Measurements from ENCODE around the gene CST4.

The CST4 gene

DNA sequence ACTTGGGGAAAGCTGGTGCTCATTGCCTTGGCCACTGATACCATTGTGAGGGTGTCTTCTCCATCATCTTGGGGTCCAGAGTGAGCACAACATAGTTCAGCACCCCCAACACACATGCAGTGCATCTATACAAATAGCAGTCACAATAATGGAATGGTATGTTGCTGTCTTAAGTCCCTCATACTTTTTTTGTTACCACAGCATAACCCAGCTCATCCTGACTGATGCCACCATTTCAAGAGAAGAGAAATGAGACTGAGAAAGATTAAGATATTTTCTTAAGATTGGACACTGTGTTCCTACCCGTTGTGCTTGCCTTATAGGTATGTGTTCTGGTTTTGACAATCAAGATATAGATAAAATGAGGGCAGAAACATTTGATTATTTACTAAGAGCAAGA is 15.6 kb downstream of the CST4 start:
- Histone ChIP-seq H3K27ac (ENCODE audit: low read depth, low read length) (no peak overlapping the region), H3K4me3 (ENCODE audit: low read depth in 1 of 2, low read length in 2 of 2) (no peak overlapping the region), H3K36me3 (ENCODE audit: control insufficient read depth in 1 of 2, insufficient read depth in 2 of 2, low read length in 2 of 2) (no peaks in the 10 kb centered on the region), H3K9ac (ENCODE audit: low read depth in 1 of 2, low read length in 2 of 2) (no peak overlapping the region), H3K9me3 (ENCODE audit: control insufficient read depth in 1 of 2, low read length in 2 of 2) (no peaks in the 10 kb centered on the region), H3K27me3 (ENCODE audit: control insufficient read depth in 1 of 2, insufficient read depth in 2 of 2, low read length in 2 of 2) (no peaks in the 10 kb centered on the region), H3K4me1 (ENCODE audit: control insufficient read depth in 1 of 2, insufficient read depth in 2 of 2, low read length in 2 of 2) (no peaks in the 10 kb centered on the region)

DNA sequence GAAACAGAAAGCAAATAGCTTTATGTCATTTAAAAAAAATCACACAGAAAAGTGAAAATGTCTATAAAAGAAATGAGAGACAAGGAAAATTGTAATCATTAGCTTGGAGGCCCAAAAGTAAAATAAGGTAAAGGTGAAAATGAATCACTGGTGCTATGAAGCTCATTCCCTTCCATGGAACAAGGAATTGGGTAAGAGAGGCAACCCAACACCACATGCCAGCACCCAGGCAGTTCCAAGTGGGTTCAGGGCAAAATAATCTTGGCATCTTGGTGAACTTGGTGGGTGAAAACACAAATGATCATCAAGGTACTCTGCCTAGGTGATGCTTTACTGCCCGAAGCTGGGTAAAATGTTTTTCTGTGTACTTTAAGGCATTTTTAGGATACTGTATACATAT is 16.7 kb downstream of the CST4 start:
- H3K4me1 ChIP-seq (ENCODE audit: control insufficient read depth in 1 of 2, insufficient read depth in 2 of 2, low read length in 2 of 2), result no peaks in the 10 kb centered on the region
- no peak overlapping the region for H3K27ac ChIP-seq (ENCODE audit: low read depth, low read length)
- H3K9me3 ChIP-seq (ENCODE audit: control insufficient read depth in 1 of 2, low read length in 2 of 2), result no peaks in the 10 kb centered on the region
- no peak overlapping the region for H3K9ac ChIP-seq (ENCODE audit: low read depth in 1 of 2, low read length in 2 of 2)
- H3K36me3 ChIP-seq (ENCODE audit: control insufficient read depth in 1 of 2, insufficient read depth in 2 of 2, low read length in 2 of 2), result no peaks in the 10 kb centered on the region
- no peaks in the 10 kb centered on the region for H3K27me3 ChIP-seq (ENCODE audit: control insufficient read depth in 1 of 2, insufficient read depth in 2 of 2, low read length in 2 of 2)
- no peak overlapping the region for H3K4me3 ChIP-seq (ENCODE audit: low read depth in 1 of 2, low read length in 2 of 2)

- H3K27me3 ChIP-seq (ENCODE audit: control insufficient read depth in 1 of 2, insufficient read depth in 2 of 2, low read length in 2 of 2), result no peaks in the 10 kb centered on the region
- H3K9ac ChIP-seq (ENCODE audit: low read depth in 1 of 2, low read length in 2 of 2), result no peak overlapping the region
- H3K4me3 ChIP-seq (ENCODE audit: low read depth in 1 of 2, low read length in 2 of 2), result no peak overlapping the region
- H3K36me3 ChIP-seq (ENCODE audit: control insufficient read depth in 1 of 2, insufficient read depth in 2 of 2, low read length in 2 of 2), result no peaks in the 10 kb centered on the region
- no peak overlapping the region for H3K27ac ChIP-seq (ENCODE audit: low read depth, low read length)
- H3K9me3 ChIP-seq (ENCODE audit: control insufficient read depth in 1 of 2, low read length in 2 of 2), result no peaks in the 10 kb centered on the region
- H3K4me1 ChIP-seq (ENCODE audit: control insufficient read depth in 1 of 2, insufficient read depth in 2 of 2, low read length in 2 of 2), result no peaks in the 10 kb centered on the region
Measured at GRCh38 chr20:23671479-23671878, 17.4 kb downstream of the CST4 start.

DNA sequence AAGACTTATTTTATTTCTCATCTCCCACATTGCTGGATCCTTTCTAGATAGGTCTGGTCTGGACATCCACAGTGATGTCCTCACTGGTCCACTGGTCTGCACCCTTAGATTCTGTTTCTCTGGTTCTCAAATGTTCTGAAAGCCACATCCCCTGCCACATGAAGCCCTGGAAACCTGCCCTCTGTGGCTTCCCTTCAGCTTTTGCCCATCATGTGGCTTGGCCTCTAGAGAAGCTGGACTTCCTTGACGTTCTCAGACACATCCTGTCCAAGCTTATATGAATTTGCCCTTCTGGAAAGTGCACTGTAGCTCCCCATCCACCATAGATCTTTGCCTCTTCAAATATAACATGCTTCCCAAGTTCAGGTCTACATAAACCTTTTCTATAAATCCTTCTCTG is 18.5 kb downstream of the CST4 start:
- no peak overlapping the region for H3K27ac ChIP-seq (ENCODE audit: low read depth, low read length)
- H3K4me1 ChIP-seq (ENCODE audit: control insufficient read depth in 1 of 2, insufficient read depth in 2 of 2, low read length in 2 of 2), result no peaks in the 10 kb centered on the region
- no peaks in the 10 kb centered on the region for H3K36me3 ChIP-seq (ENCODE audit: control insufficient read depth in 1 of 2, insufficient read depth in 2 of 2, low read length in 2 of 2)
- no peaks in the 10 kb centered on the region for H3K9me3 ChIP-seq (ENCODE audit: control insufficient read depth in 1 of 2, low read length in 2 of 2)
- H3K4me3 ChIP-seq (ENCODE audit: low read depth in 1 of 2, low read length in 2 of 2), result no peak overlapping the region
- no peaks in the 10 kb centered on the region for H3K27me3 ChIP-seq (ENCODE audit: control insufficient read depth in 1 of 2, insufficient read depth in 2 of 2, low read length in 2 of 2)
- H3K9ac ChIP-seq (ENCODE audit: low read depth in 1 of 2, low read length in 2 of 2), result no peak overlapping the region

DNA sequence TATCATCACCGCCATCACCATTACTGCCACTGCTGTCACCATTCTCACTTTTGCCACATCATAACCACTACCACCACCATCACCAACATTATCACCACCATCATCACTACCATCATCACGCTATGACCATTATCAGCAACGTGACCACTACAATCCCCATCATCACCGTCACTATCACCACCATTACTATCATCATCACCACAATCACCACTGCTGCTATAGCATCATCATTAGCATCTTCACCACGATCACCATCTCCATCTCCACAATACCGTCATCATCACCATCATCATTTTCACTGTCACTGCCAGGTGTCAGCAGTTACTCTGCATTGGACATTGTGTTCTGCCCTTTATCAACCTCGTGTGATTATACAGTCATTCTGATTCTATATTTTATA is 19.0 kb downstream of the CST4 start:
- H3K36me3 ChIP-seq (ENCODE audit: control insufficient read depth in 1 of 2, insufficient read depth in 2 of 2, low read length in 2 of 2), result no peaks in the 10 kb centered on the region
- no peaks in the 10 kb centered on the region for H3K9me3 ChIP-seq (ENCODE audit: control insufficient read depth in 1 of 2, low read length in 2 of 2)
- H3K27me3 ChIP-seq (ENCODE audit: control insufficient read depth in 1 of 2, insufficient read depth in 2 of 2, low read length in 2 of 2), result no peaks in the 10 kb centered on the region
- no peak overlapping the region for H3K27ac ChIP-seq (ENCODE audit: low read depth, low read length)
- H3K4me1 ChIP-seq (ENCODE audit: control insufficient read depth in 1 of 2, insufficient read depth in 2 of 2, low read length in 2 of 2), result no peaks in the 10 kb centered on the region
- H3K9ac ChIP-seq (ENCODE audit: low read depth in 1 of 2, low read length in 2 of 2), result no peak overlapping the region
- no peak overlapping the region for H3K4me3 ChIP-seq (ENCODE audit: low read depth in 1 of 2, low read length in 2 of 2)

DNA sequence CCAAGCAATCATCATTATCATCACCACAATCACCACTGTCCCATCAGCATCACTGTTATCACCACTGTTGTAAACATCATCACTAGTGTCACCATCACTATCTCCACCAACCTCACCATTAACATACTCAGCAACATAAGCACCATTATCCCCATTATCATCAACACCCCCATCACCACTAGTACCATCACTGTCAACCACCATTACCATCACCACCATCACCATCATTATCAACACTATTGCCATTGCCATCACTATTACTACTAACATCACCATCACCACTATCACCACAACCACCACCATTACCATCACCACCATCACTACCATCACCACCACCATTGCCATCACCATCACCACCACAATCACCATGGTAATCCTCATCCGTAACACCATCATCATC is 19.5 kb downstream of the CST4 start:
- Histone ChIP-seq H3K4me1 (ENCODE audit: control insufficient read depth in 1 of 2, insufficient read depth in 2 of 2, low read length in 2 of 2) (no peaks in the 10 kb centered on the region), H3K4me3 (ENCODE audit: low read depth in 1 of 2, low read length in 2 of 2) (no peak overlapping the region), H3K36me3 (ENCODE audit: control insufficient read depth in 1 of 2, insufficient read depth in 2 of 2, low read length in 2 of 2) (no peaks in the 10 kb centered on the region), H3K27ac (ENCODE audit: low read depth, low read length) (no peak overlapping the region), H3K9ac (ENCODE audit: low read depth in 1 of 2, low read length in 2 of 2) (no peak overlapping the region), H3K9me3 (ENCODE audit: control insufficient read depth in 1 of 2, low read length in 2 of 2) (no peaks in the 10 kb centered on the region), H3K27me3 (ENCODE audit: control insufficient read depth in 1 of 2, insufficient read depth in 2 of 2, low read length in 2 of 2) (no peaks in the 10 kb centered on the region)

GRCh38 chr20:23668477-23668951 is 20.3 kb downstream of the CST4 start:
- no peaks in the 10 kb centered on the region for H3K36me3 ChIP-seq (ENCODE audit: control insufficient read depth in 1 of 2, insufficient read depth in 2 of 2, low read length in 2 of 2)
- H3K4me3 ChIP-seq (ENCODE audit: low read depth in 1 of 2, low read length in 2 of 2), result no peak overlapping the region
- H3K27ac ChIP-seq (ENCODE audit: low read depth, low read length), result no peak overlapping the region
- H3K9ac ChIP-seq (ENCODE audit: low read depth in 1 of 2, low read length in 2 of 2), result no peak overlapping the region
- no peaks in the 10 kb centered on the region for H3K4me1 ChIP-seq (ENCODE audit: control insufficient read depth in 1 of 2, insufficient read depth in 2 of 2, low read length in 2 of 2)
- H3K27me3 ChIP-seq (ENCODE audit: control insufficient read depth in 1 of 2, insufficient read depth in 2 of 2, low read length in 2 of 2), result no peaks in the 10 kb centered on the region
- no peaks in the 10 kb centered on the region for H3K9me3 ChIP-seq (ENCODE audit: control insufficient read depth in 1 of 2, low read length in 2 of 2)

- no peak overlapping the region for H3K9ac ChIP-seq (ENCODE audit: low read depth in 1 of 2, low read length in 2 of 2)
- H3K27ac ChIP-seq (ENCODE audit: low read depth, low read length), result no peak overlapping the region
- H3K9me3 ChIP-seq (ENCODE audit: control insufficient read depth in 1 of 2, low read length in 2 of 2), result no peaks in the 10 kb centered on the region
- H3K4me3 ChIP-seq (ENCODE audit: low read depth in 1 of 2, low read length in 2 of 2), result no peak overlapping the region
- H3K36me3 ChIP-seq (ENCODE audit: control insufficient read depth in 1 of 2, insufficient read depth in 2 of 2, low read length in 2 of 2), result no peaks in the 10 kb centered on the region
- no peaks in the 10 kb centered on the region for H3K4me1 ChIP-seq (ENCODE audit: control insufficient read depth in 1 of 2, insufficient read depth in 2 of 2, low read length in 2 of 2)
- H3K27me3 ChIP-seq (ENCODE audit: control insufficient read depth in 1 of 2, insufficient read depth in 2 of 2, low read length in 2 of 2), result no peaks in the 10 kb centered on the region
Measured at GRCh38 chr20:23667666-23668065, 21.2 kb downstream of the CST4 start.

GRCh38 chr20:23666698-23667097 is 22.1 kb downstream of the CST4 start:
- Histone ChIP-seq H3K27me3 (ENCODE audit: control insufficient read depth in 1 of 2, insufficient read depth in 2 of 2, low read length in 2 of 2) (no peaks in the 10 kb centered on the region), H3K27ac (ENCODE audit: low read depth, low read length) (no peak overlapping the region)

DNA sequence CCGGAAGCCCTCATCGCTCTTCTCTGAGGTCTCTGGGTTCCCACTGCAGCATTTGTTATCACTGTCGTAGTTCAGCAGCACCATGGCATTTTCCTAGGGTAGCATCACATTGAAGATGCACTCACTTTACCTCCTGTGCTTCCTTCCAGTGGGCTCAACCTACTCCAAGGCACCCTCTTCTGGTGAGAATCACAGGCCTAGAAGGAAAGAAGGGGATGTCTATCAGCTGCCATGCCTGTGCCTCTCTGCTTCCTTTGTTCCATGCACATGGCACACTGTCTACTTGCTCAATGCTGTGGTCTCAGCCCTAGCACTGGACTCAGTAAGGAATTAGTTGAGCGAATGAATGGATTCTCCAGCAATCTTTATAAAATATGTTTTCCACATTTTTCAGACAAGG is 22.6 kb downstream of the CST4 start:
- Histone ChIP-seq H3K27ac (ENCODE audit: low read depth, low read length) (no peak overlapping the region), H3K4me3 (ENCODE audit: low read depth in 1 of 2, low read length in 2 of 2) (no peak overlapping the region)

More at GRCh38 chr20:23666698-23667097, 22.1 kb downstream of the CST4 start:
- Histone ChIP-seq H3K9ac (ENCODE audit: low read depth in 1 of 2, low read length in 2 of 2) (no peak overlapping the region), H3K36me3 (ENCODE audit: control insufficient read depth in 1 of 2, insufficient read depth in 2 of 2, low read length in 2 of 2) (no peaks in the 10 kb centered on the region), H3K9me3 (ENCODE audit: control insufficient read depth in 1 of 2, low read length in 2 of 2) (no peaks in the 10 kb centered on the region), H3K4me1 (ENCODE audit: control insufficient read depth in 1 of 2, insufficient read depth in 2 of 2, low read length in 2 of 2) (peaks cover under 1 to 3% of the 10 kb centered on the region in 2 donors), H3K4me3 (ENCODE audit: low read depth in 1 of 2, low read length in 2 of 2) (no peak overlapping the region)

GRCh38 chr20:23664954-23665353 is 23.9 kb downstream of the CST4 start:
- H3K27me3 ChIP-seq (ENCODE audit: control insufficient read depth in 1 of 2, insufficient read depth in 2 of 2, low read length in 2 of 2), result no peaks in the 10 kb centered on the region
- no peak overlapping the region for H3K9ac ChIP-seq (ENCODE audit: low read depth in 1 of 2, low read length in 2 of 2)
- no peak overlapping the region for H3K27ac ChIP-seq (ENCODE audit: low read depth, low read length)
- H3K4me1 ChIP-seq (ENCODE audit: control insufficient read depth in 1 of 2, insufficient read depth in 2 of 2, low read length in 2 of 2), result peaks cover 18 to 21% of the 10 kb centered on the region in 2 donors
- no peak overlapping the region for H3K4me3 ChIP-seq (ENCODE audit: low read depth in 1 of 2, low read length in 2 of 2)
- H3K36me3 ChIP-seq (ENCODE audit: control insufficient read depth in 1 of 2, insufficient read depth in 2 of 2, low read length in 2 of 2), result no peaks in the 10 kb centered on the region
- no peaks in the 10 kb centered on the region for H3K9me3 ChIP-seq (ENCODE audit: control insufficient read depth in 1 of 2, low read length in 2 of 2)

More for the DNA sequence above, 22.6 kb downstream of the CST4 start:
- no peaks in the 10 kb centered on the region for H3K27me3 ChIP-seq (ENCODE audit: control insufficient read depth in 1 of 2, insufficient read depth in 2 of 2, low read length in 2 of 2)
- no peak overlapping the region for H3K9ac ChIP-seq (ENCODE audit: low read depth in 1 of 2, low read length in 2 of 2)
- peaks cover 6 to 8% of the 10 kb centered on the region in 2 donors for H3K4me1 ChIP-seq (ENCODE audit: control insufficient read depth in 1 of 2, insufficient read depth in 2 of 2, low read length in 2 of 2)
- H3K9me3 ChIP-seq (ENCODE audit: control insufficient read depth in 1 of 2, low read length in 2 of 2), result no peaks in the 10 kb centered on the region
- H3K36me3 ChIP-seq (ENCODE audit: control insufficient read depth in 1 of 2, insufficient read depth in 2 of 2, low read length in 2 of 2), result no peaks in the 10 kb centered on the region

Data from duodenal mucosa (tissue), 2 donors.